Panc1 (cell line): Measurements from ENCODE around the gene MYO18A.

Experiments
- CTCF ChIP-seq: fragments of 450-650 bp; IDR thresholded peaks from 2 replicates; pipeline ENCODE4 v1.5.1; 2017; ENCODE audit warnings: mild to moderate bottlenecking
- POLR2AphosphoS5 ChIP-seq: IDR thresholded peaks from 2 replicates; pipeline ENCODE4 v1.6.1; 2012; ENCODE audit warnings: mild to moderate bottlenecking, low read depth, low read length, moderate library complexity

GRCh38 chr17:29162909-29163341 is 17.3 kb downstream of the MYO18A start:
- no peak for TF ChIP-seq POLR2AphosphoS5
- no peak for TF ChIP-seq CTCF
